Lung (tissue), 12 donors: ENCODE measurements around the gene FGD5. TPM values are rescaled to one million over a fixed set of nuclear protein-coding genes. Genes with fewer than 3 reads are reported as not detected.
A peak's percentile ranks its signal among the peaks of the same experiment; 100 is the strongest.

Experiments
- ATAC-seq: fragments of 200-7000 bp; cut with Tn5 transposase; one replicate; pipeline ENCODE4 v1.9.1; 2020; ENCODE audit warnings: moderate number of reproducible peaks; ENCODE audit not compliant: insufficient read depth, low FRiP score
- DNase-seq, 3 donors: peaks; one replicate each; pipeline ENCODE4 v3.0.0-alpha.2; 2013 to 2017
- H3K27ac ChIP-seq, 2 donors: one replicate each; pipeline ENCODE4 v1.5.1; 2013; ENCODE audit warnings: mild to moderate bottlenecking in 2 of 2, moderate library complexity in 2 of 2, control low read depth in 1 of 2, inconsistent platforms in 1 of 2, low read depth in 1 of 2, low read length in 1 of 2
- H3K27me3 ChIP-seq, 3 donors: one replicate each; pipeline ENCODE4 v1.5.1; 2013; ENCODE audit warnings: low read length in 2 of 3; ENCODE audit not compliant: control insufficient read depth in 3 of 3, insufficient read depth in 3 of 3
- H3K36me3 ChIP-seq, 4 donors: one replicate each; pipeline ENCODE4 v1.5.1; 2013; ENCODE audit warnings: low read length in 4 of 4, mild to moderate bottlenecking in 1 of 4, moderate library complexity in 1 of 4; ENCODE audit not compliant: control insufficient read depth in 4 of 4, insufficient read depth in 4 of 4
- H3K4me1 ChIP-seq, 5 donors: one replicate each; pipeline ENCODE4 v1.5.1; 2013; ENCODE audit warnings: low read length in 5 of 5, mild to moderate bottlenecking in 2 of 5, moderate library complexity in 1 of 5; ENCODE audit not compliant: control insufficient read depth in 5 of 5, insufficient read depth in 5 of 5
- H3K4me3 ChIP-seq: one replicate; pipeline ENCODE4 v1.5.1; 2013; ENCODE audit warnings: mild to moderate bottlenecking, control low read depth, moderate library complexity
- H3K9ac ChIP-seq, 2 donors: one replicate each; pipeline ENCODE4 v1.5.1; 2013; ENCODE audit warnings: low read length in 2 of 2, control low read depth in 1 of 2; ENCODE audit not compliant: insufficient read depth in 1 of 2
- H3K9me3 ChIP-seq, 4 donors: one replicate each; pipeline ENCODE4 v1.5.1; 2013; ENCODE audit warnings: low read length in 3 of 4, mild to moderate bottlenecking in 1 of 4, moderate library complexity in 1 of 4; ENCODE audit not compliant: control insufficient read depth in 4 of 4, insufficient read depth in 3 of 4
- CTCF ChIP-seq: IDR thresholded peaks from 2 replicates; pipeline ENCODE4 v1.5.1; 2012; ENCODE audit warnings: mild to moderate bottlenecking; ENCODE audit errors: control extremely low read depth, extremely low read depth
- WGBS, 2 donors: extraction: QIAGEN DNeasy Blood & Tissue Kit; methylation state at CpG; one replicate each; pipeline ENCODE4 v1.1.7; 2013; 5-methylcytosine and 5-hydroxymethylcytosine counted together
- polyA plus RNA-seq, 2 donors: library from polyadenylated mRNA; stranded (reverse); fragments of 200-250 nt; gene quantifications; one replicate each; pipeline ENCODE4 v1.2.1, GENCODE V29; 2013
- total RNA-seq, 2 donors: library from RNA; depleted of rRNA in 1 of 2; stranded (reverse); fragments of >200 nt in 1 of 2; gene quantifications; one replicate each; pipeline ENCODE4 v1.2.1, GENCODE V29; 2014 to 2021
- donor health status: control.
- donor health status: control.
- donor health status: Bipolar disorder and iron deficiency.
- donor health status: healthy.
- donor health status: DM: yes; HTN: yes; CAD: no.

FGD5 gene
- total and polyA plus RNA-seq, 4 donors: 14.6 to 58.5 (median 32.2) TPM

GRCh38 chr3:14849638-14850230 lies 31.0 kb downstream of the FGD5 start:
- peaks cover 0 to 29% (median 6%) of the 10 kb centered on the region in 5 donors for H3K4me1 ChIP-seq
- H3K36me3 ChIP-seq: no peaks in the 10 kb centered on the region
- 30 to 34% methylated on average over 5 of the region's 5 CpGs for WGBS, 2 donors
- peak overlapping the region; percentile 53 to 75 for H3K27ac ChIP-seq
- no peak for TF ChIP-seq CTCF
- H3K9ac ChIP-seq: no peak overlapping the region
- no peaks in the 10 kb centered on the region for H3K27me3 ChIP-seq
- ATAC-seq (no peak), DNase-seq (peak; percentile 36 to 51 (median 43))
- H3K9me3 ChIP-seq: no peaks in the 10 kb centered on the region
- no peak overlapping the region for H3K4me3 ChIP-seq

DNA sequence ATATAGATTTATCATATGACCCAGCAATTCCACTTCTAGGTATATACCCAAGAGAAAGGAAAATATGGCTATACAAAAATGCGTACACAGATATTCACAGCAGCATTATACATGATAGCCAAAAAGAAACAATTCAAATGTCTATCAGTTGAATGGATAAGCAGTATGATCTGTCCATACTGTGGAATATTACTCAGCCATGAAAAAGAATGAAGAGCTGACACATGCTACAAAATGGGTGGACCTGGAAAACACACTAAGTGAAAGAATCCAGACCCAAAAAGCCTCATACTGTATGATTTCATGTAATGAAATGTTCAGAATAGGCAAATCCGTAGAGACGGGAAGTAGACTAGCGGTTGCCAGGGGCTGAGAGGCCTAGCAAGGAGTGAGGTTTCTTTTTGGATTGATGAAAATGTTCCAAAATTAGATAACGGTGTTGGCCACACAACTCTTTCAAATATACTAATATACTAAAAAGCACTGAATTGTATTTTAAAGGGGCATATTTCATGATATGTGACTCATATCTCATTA lies 33.4 kb downstream of the FGD5 start:
- TF ChIP-seq CTCF: no peak
- DNase-seq (no peak), ATAC-seq (no peak)
- WGBS, 2 donors: 88 to 92% methylated on average over 5 of the region's 5 CpGs
- Histone ChIP-seq H3K4me3 (no peak overlapping the region), H3K36me3 (no peaks in the 10 kb centered on the region), H3K27ac (no peak overlapping the region), H3K4me1 (peaks cover 0 to 18% (median 2%) of the 10 kb centered on the region in 5 donors), H3K9me3 (no peaks in the 10 kb centered on the region), H3K9ac (no peak overlapping the region), H3K27me3 (no peaks in the 10 kb centered on the region)

- ATAC-seq: no peak
- Histone ChIP-seq H3K36me3 (no peaks in the 10 kb centered on the region), H3K9me3 (peaks cover 0 to 1% (median 0%) of the 10 kb centered on the region in 4 donors), H3K4me1 (peaks cover 0 to 14% (median 2%) of the 10 kb centered on the region in 5 donors), H3K4me3 (no peak overlapping the region), H3K9ac (no peak overlapping the region), H3K27ac (no peak overlapping the region), H3K27me3 (no peaks in the 10 kb centered on the region)
- DNase-seq: peak in 1 of 3 donors; percentile 30
- WGBS, 2 donors: 72 to 73% methylated on average over 10 of the region's 10 CpGs
- TF ChIP-seq CTCF: no peak
Observed at GRCh38 chr3:14852717-14853116, 34.0 kb downstream of the FGD5 start.
